BLaER1 treated with 17β-estradiol and CSF1 and Interleukin-3, amounts not matched to agents 10 nM and 100 nM (cell line): ENCODE data around the gene INTS1.
A peak's percentile ranks its signal among the peaks of the same experiment; 100 is the strongest.

Experiments
- H3K27ac ChIP-seq, 11 experiments: shearing (Covaris generic); formaldehyde crosslinking; 2 replicates each; pipeline ENCODE4 v1.8.1; 2022
- H3K27me3 ChIP-seq, 11 experiments: shearing (Covaris generic); formaldehyde crosslinking; 2 replicates each; pipeline ENCODE4 v1.8.1; 2022
- H3K36me3 ChIP-seq, 11 experiments: shearing (Covaris generic); formaldehyde crosslinking; 2 replicates each; pipeline ENCODE4 v1.8.1; 2022
- H3K4me1 ChIP-seq, 10 experiments: shearing (Covaris generic); formaldehyde crosslinking; 2 replicates each; pipeline ENCODE4 v1.8.1; 2022
- H3K4me2 ChIP-seq, 11 experiments: shearing (Covaris generic); formaldehyde crosslinking; 2 replicates each; pipeline ENCODE4 v1.8.1; 2022
- H3K4me3 ChIP-seq, 10 experiments: shearing (Covaris generic); formaldehyde crosslinking; 2 replicates each; pipeline ENCODE4 v1.8.1; 2022
- H3K9ac ChIP-seq, 11 experiments: shearing (Covaris generic); formaldehyde crosslinking; 2 replicates each; pipeline ENCODE4 v1.8.1; 2022
- H3K9me3 ChIP-seq, 11 experiments: shearing (Covaris generic); formaldehyde crosslinking; replicated peaks in 1 of 11; 2 replicates each; pipeline ENCODE4 v1.8.1; 2022
- H4K20me1 ChIP-seq, 11 experiments: shearing (Covaris generic); formaldehyde crosslinking; 2 replicates each; pipeline ENCODE4 v1.8.1; 2022
- Cebpa-rat ChIP-seq, 11 experiments: shearing (Covaris generic); IDR thresholded peaks; 2 replicates each; pipeline ENCODE4 v1.8.1; 2022

Gene INTS1

GRCh38 chr7:1500064-1500807 lies 4.0 kb downstream of the INTS1 start:
- peaks cover 6 to 83% (median 74%) of the 10 kb centered on the region in 11 experiments; a peak in 21 of 22 replicates for H4K20me1 ChIP-seq
- peaks cover 28 to 44% (median 40%) of the 10 kb centered on the region in 10 experiments for H3K4me1 ChIP-seq
- no peak overlapping the region for H3K27ac ChIP-seq
- TF ChIP-seq Cebpa-rat (IDR thresholded peaks at IDR 0.05) = no peak
- no peaks in the 10 kb centered on the region for H3K27me3 ChIP-seq
- no peaks in the 10 kb centered on the region for H3K9me3 ChIP-seq
- peak overlapping the region in 8 of 11 experiments; percentile 19 to 95 (median 86); a peak in 13 of 22 replicates for H3K9ac ChIP-seq
- peak overlapping the region in 6 of 11 experiments; percentile 95 to 99 (median 98); a peak in 10 of 22 replicates for H3K4me2 ChIP-seq
- H3K36me3 ChIP-seq = peaks cover 67 to 81% (median 75%) of the 10 kb centered on the region in 11 experiments
- no peak overlapping the region for H3K4me3 ChIP-seq

DNA sequence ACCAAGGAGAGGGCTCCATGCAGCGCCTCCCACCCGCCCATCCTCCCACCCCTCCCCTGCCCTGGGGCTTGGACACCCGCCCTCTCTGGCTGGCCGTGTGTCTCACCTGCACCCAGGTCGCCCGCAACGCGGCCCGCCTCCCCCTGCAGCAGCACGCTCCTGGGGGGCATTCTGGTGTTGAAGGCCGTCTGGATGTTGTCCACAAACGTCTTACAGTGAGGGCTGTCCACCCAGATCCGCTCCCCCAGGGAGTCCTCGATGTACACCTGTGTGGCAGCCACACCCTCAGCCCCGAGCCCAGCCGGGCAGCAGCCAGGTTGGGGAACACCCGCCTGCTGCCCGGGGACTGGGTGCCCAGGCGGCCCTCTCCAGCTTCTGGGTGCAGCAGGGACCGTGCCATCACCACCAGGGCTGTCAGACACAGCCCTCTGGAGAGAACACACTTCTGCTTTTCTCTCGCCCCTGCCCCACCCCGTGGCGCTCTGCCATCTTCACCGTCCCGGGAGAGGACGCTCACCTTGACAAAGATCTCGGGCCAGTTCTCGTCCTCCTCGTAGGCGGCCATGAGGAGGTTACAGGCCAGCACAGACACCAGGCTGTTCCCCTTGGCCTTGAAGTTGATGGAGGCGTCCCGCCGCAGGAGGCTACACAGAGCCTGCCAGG lies 4.7 kb downstream of the INTS1 start:
- no peaks in the 10 kb centered on the region for H3K9me3 ChIP-seq
- peaks cover 74 to 89% (median 82%) of the 10 kb centered on the region in 11 experiments for H3K36me3 ChIP-seq
- H3K4me3 ChIP-seq = no peak overlapping the region

GRCh38 chr7:1498370-1499305 lies 5.6 kb downstream of the INTS1 start:
- Histone ChIP-seq H3K27me3 (no peaks in the 10 kb centered on the region), H3K4me2 (no peak overlapping the region), H3K36me3 (peaks cover 83 to 93% (median 91%) of the 10 kb centered on the region in 11 experiments), H3K4me3 (no peak overlapping the region), H3K27ac (no peak overlapping the region), H3K9ac (no peak overlapping the region), H4K20me1 (peaks cover 6 to 95% (median 82%) of the 10 kb centered on the region in 11 experiments; a peak in 21 of 22 replicates), H3K4me1 (peaks cover 22 to 35% (median 32%) of the 10 kb centered on the region in 10 experiments), H3K9me3 (no peaks in the 10 kb centered on the region)
- no peak for TF ChIP-seq Cebpa-rat (IDR thresholded peaks at IDR 0.05)

More for the DNA sequence above, 4.7 kb downstream of the INTS1 start:
- Histone ChIP-seq H3K4me1 (peaks cover 22 to 36% (median 33%) of the 10 kb centered on the region in 10 experiments), H3K27me3 (no peaks in the 10 kb centered on the region), H3K9ac (no peak overlapping the region), H3K4me2 (no peak overlapping the region), H4K20me1 (peaks cover 6 to 91% (median 80%) of the 10 kb centered on the region in 11 experiments; a peak in 21 of 22 replicates), H3K27ac (no peak overlapping the region)
- TF ChIP-seq Cebpa-rat (IDR thresholded peaks at IDR 0.05) = no peak

DNA sequence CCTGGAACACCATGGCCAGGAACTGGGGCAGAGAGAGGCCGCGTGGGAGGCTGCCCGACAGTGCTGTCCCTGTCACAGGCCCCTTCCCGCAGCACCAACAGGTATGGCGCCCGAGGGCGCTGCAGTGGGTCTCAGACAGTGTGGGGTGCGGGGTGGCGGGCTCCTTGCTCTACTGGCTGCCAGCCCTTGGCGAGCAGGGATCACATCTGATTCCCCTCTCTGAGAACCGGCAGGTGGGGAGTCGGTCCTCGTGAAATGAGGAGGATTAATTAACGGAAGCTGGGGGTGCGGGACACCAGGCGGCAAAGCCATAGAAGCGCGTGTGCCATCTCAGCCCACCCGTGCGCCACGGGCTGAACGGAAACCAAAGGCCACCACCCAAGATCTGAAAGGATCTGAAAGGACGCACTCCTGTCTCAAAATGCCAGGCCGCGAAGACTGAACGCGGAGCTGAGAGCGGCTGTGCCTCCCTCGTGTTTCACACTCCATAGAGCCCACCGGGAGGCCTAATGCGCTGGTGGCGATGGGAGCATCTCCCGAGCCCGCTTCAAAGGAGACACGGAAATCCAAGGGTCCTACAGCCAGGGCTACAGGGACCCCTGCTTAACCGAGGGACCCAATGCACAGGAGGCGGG lies 6.8 kb downstream of the INTS1 start:
- H3K36me3 ChIP-seq = peaks cover 84 to 96% (median 92%) of the 10 kb centered on the region in 11 experiments
- no peak for TF ChIP-seq Cebpa-rat (IDR thresholded peaks at IDR 0.05)

GRCh38 chr7:1496531-1497292 lies 7.5 kb downstream of the INTS1 start:
- peaks cover 6 to 92% (median 74%) of the 10 kb centered on the region in 11 experiments; a peak in 21 of 22 replicates for H4K20me1 ChIP-seq
- peaks cover 84 to 96% (median 93%) of the 10 kb centered on the region in 11 experiments for H3K36me3 ChIP-seq
- no peak overlapping the region for H3K9ac ChIP-seq
- TF ChIP-seq Cebpa-rat (IDR thresholded peaks at IDR 0.05) = no peak
- no peak overlapping the region for H3K27ac ChIP-seq
- H3K4me2 ChIP-seq = no peak overlapping the region
- H3K4me3 ChIP-seq = no peak overlapping the region
- H3K4me1 ChIP-seq = peaks cover 5 to 16% (median 14%) of the 10 kb centered on the region in 10 experiments
- no peaks in the 10 kb centered on the region for H3K27me3 ChIP-seq
- H3K9me3 ChIP-seq = no peaks in the 10 kb centered on the region

More for the DNA sequence above, 6.8 kb downstream of the INTS1 start:
- Histone ChIP-seq H4K20me1 (peaks cover 6 to 92% (median 75%) of the 10 kb centered on the region in 11 experiments; a peak in 21 of 22 replicates), H3K9me3 (no peaks in the 10 kb centered on the region), H3K27ac (no peak overlapping the region), H3K4me1 (peaks cover 12 to 23% (median 20%) of the 10 kb centered on the region in 10 experiments), H3K4me3 (no peak overlapping the region), H3K4me2 (no peak overlapping the region), H3K27me3 (no peaks in the 10 kb centered on the region), H3K9ac (no peak overlapping the region)

DNA sequence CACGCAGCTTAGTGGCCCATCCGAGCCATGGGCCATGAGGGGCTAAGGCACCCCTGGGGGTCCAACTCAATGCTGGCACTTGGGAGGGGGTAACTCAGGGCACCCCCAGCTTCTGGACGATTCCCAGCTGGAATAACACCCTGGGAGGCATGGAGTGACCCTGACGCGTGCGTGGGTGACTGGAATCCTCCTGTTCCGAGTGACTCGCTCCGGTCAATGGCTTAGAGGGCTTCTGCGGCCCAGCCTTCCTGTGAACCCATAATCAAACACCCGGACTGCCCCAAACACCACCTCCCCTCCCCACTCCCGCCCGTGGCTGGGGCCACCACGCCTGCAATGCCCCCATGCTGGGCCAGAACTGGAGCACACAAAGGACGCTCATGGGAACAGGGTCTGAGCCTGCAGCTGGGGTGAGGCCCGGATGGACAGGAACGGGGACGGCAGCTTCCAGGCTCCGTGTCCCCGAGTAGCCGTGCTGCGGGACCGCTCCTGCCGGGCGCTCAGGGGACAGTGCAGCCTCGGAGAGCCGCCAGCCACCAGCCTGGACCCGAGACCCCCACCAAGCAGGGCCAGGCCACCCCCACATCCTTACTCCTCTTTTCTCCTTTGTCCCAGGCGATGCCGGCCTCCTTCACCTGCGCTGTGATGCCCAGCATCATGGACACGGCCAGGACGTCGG lies 8.5 kb downstream of the INTS1 start:
- H3K9me3 ChIP-seq = no peaks in the 10 kb centered on the region
- H3K27me3 ChIP-seq = no peaks in the 10 kb centered on the region
- no peak overlapping the region for H3K27ac ChIP-seq
- no peak overlapping the region for H3K4me2 ChIP-seq
- no peak for TF ChIP-seq Cebpa-rat (IDR thresholded peaks at IDR 0.05)
- H3K4me3 ChIP-seq = no peak overlapping the region
- peaks cover 84 to 96% (median 93%) of the 10 kb centered on the region in 11 experiments for H3K36me3 ChIP-seq
- no peak overlapping the region for H3K9ac ChIP-seq
- H4K20me1 ChIP-seq = peaks cover 0 to 92% (median 74%) of the 10 kb centered on the region in 11 experiments; a peak in 19 of 22 replicates
- peaks cover 0 to 6% (median 3%) of the 10 kb centered on the region in 10 experiments; a peak in 11 of 20 replicates for H3K4me1 ChIP-seq

GRCh38 chr7:1494866-1495563 lies 9.2 kb downstream of the INTS1 start:
- no peaks in the 10 kb centered on the region for H3K9me3 ChIP-seq
- H3K4me3 ChIP-seq = no peak overlapping the region
- TF ChIP-seq Cebpa-rat (IDR thresholded peaks at IDR 0.05) = no peak
- peaks cover 0 to 92% (median 74%) of the 10 kb centered on the region in 11 experiments; a peak in 19 of 22 replicates for H4K20me1 ChIP-seq
- no peaks in the 10 kb centered on the region for H3K27me3 ChIP-seq
- H3K4me1 ChIP-seq = no peaks in the 10 kb centered on the region
- H3K27ac ChIP-seq = no peak overlapping the region
- H3K36me3 ChIP-seq = peaks cover 84 to 96% (median 93%) of the 10 kb centered on the region in 11 experiments
- no peak overlapping the region for H3K4me2 ChIP-seq
- H3K9ac ChIP-seq = no peak overlapping the region
